Esophagus muscularis mucosa (tissue), 4 donors: ENCODE data around the gene DNAH6. TPM values are rescaled to one million over a fixed set of nuclear protein-coding genes. Genes with fewer than 3 reads are reported as not detected.

Experiments used
- DNase-seq: peaks from one replicate; pipeline ENCODE4 v3.0.0-alpha.2; 2017; ENCODE audit errors: extremely low spot score
- H3K27ac ChIP-seq, 4 donors: fragments of 200-600 bp; sonication (generic); replicated peaks in 1 of 4; 1 replicate in 3 of 4; 2 replicates in 1 of 4; pipeline ENCODE4 v1.5.1; 2016 to 2019; ENCODE audit warnings: mild to moderate bottlenecking in 1 of 4
- H3K27me3 ChIP-seq, 4 donors: fragments of 200-600 bp; sonication (generic); one replicate each; pipeline versions ENCODE4 v1.5.1 to v1.6.0; 2016 to 2019
- H3K36me3 ChIP-seq, 4 donors: fragments of 200-600 bp; sonication (generic); one replicate each; pipeline ENCODE4 v1.5.1; 2016 to 2019
- H3K4me1 ChIP-seq, 4 donors: fragments of 200-600 bp; sonication (generic); one replicate each; pipeline ENCODE4 v1.5.1; 2016 to 2019
- H3K4me3 ChIP-seq, 4 donors: fragments of 200-600 bp; sonication (generic); 1 replicate in 2 of 4; 2 replicates in 2 of 4; pipeline ENCODE4 v1.5.1; 2016 to 2019; ENCODE audit warnings: mild to moderate bottlenecking in 4 of 4, moderate library complexity in 1 of 4
- H3K9me3 ChIP-seq, 4 donors: fragments of 200-600 bp; sonication (generic); 1 replicate in 3 of 4; 2 replicates in 1 of 4; pipeline ENCODE4 v1.5.1; 2016 to 2019
- EP300 ChIP-seq: sonication (generic); formaldehyde crosslinking; IDR thresholded peaks from one replicate; pipeline ENCODE4 v1.6.1; 2017; ENCODE audit warnings: antibody characterized with exemption
- POLR2A ChIP-seq: fragments of 450-650 bp; IDR thresholded peaks from one replicate; pipeline ENCODE4 v1.6.1; 2017; ENCODE audit warnings: antibody characterized with exemption, moderate library complexity, mild to moderate bottlenecking, low read depth
- POLR2AphosphoS5 ChIP-seq, 2 donors: sonication (generic); formaldehyde crosslinking; IDR thresholded peaks; one replicate each; pipeline ENCODE4 v1.6.1; 2017; ENCODE audit warnings: antibody characterized with exemption in 2 of 2
- WGBS: methylation state at CpG from one replicate; pipeline ENCODE4 v1.1.5; 2018; 5-methylcytosine and 5-hydroxymethylcytosine counted together
- intact Hi-C: fragments of 100-400 bp; cut with DNase I; formaldehyde crosslinking; loops from one replicate; pipeline ENCODE4 v1.15.1; 2023
- total RNA-seq, 4 donors: library from RNA; depleted of rRNA; stranded (reverse); fragments of >200 nt; gene quantifications; one replicate each; pipeline versions ENCODE4 v1.1.0 to v1.2.1, GENCODE V29; 2016
- TF ChIP-seq, protein P1 (sequence below), 3 experiments: fragments of 200-600 bp in 2 of 3; fragments of 450-650 bp in 1 of 3; sonication (generic) in 2 of 3; IDR thresholded peaks; one replicate each; pipeline ENCODE4 v1.5.1; 2017 to 2019; ENCODE audit warnings: antibody characterized with exemption in 3 of 3, mild to moderate bottlenecking in 2 of 3, moderate library complexity in 1 of 3

DNAH6 gene
- total RNA-seq, 4 donors from 2014 or later = 0.11 to 0.42 (median 0.23) TPM

DNA sequence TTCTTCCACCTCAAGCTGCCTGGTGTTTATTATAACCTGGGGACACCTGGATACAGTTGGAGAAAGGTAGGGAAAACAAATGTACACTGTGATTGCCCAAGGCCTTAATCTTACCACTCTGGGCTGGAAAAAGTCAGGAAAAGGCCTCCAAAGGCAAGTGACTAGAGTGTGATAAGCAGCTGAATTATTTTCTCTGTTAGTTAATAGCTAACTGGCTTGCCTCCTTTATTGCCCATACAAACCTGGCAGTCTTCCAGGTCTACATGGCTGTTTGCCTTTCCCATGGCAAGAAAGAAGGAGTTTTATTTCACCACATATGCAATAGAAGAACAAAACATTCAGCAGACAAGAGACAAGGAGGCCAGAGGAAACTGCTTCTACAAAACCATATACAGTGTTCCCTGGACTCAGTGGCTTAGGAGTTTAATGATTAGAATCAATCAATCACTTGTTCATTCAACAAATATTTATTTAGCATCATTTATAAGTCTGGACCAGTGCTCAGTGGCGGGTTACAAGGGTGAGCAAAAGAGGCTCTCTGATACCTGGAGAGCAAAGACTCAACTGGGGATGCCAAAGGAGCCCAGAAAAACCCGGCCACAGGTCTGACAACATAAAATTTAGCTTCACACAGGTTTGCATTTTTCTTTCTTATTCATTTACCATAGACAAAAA is 29.7 kb upstream of the DNAH6 start:
- no peak overlapping the region for H3K27ac ChIP-seq
- intact Hi-C loops = no loop called here
- no peaks in the 10 kb centered on the region for H3K27me3 ChIP-seq
- H3K9me3 ChIP-seq = no peaks in the 10 kb centered on the region
- TF ChIP-seq EP300 (no peak), POLR2A (no peak), POLR2AphosphoS5 (IDR thresholded peaks at IDR 0.05) (no peak)
- TF ChIP-seq, protein P1, sequence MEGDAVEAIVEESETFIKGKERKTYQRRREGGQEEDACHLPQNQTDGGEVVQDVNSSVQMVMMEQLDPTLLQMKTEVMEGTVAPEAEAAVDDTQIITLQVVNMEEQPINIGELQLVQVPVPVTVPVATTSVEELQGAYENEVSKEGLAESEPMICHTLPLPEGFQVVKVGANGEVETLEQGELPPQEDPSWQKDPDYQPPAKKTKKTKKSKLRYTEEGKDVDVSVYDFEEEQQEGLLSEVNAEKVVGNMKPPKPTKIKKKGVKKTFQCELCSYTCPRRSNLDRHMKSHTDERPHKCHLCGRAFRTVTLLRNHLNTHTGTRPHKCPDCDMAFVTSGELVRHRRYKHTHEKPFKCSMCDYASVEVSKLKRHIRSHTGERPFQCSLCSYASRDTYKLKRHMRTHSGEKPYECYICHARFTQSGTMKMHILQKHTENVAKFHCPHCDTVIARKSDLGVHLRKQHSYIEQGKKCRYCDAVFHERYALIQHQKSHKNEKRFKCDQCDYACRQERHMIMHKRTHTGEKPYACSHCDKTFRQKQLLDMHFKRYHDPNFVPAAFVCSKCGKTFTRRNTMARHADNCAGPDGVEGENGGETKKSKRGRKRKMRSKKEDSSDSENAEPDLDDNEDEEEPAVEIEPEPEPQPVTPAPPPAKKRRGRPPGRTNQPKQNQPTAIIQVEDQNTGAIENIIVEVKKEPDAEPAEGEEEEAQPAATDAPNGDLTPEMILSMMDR (IDR thresholded peaks at IDR 0.05) = no peak
- DNase-seq = no peak
- WGBS = 88% methylated on average over 2 of the region's 2 CpGs
- no peaks in the 10 kb centered on the region for H3K36me3 ChIP-seq
- no peaks in the 10 kb centered on the region for H3K4me1 ChIP-seq
- no peak overlapping the region for H3K4me3 ChIP-seq

DNA sequence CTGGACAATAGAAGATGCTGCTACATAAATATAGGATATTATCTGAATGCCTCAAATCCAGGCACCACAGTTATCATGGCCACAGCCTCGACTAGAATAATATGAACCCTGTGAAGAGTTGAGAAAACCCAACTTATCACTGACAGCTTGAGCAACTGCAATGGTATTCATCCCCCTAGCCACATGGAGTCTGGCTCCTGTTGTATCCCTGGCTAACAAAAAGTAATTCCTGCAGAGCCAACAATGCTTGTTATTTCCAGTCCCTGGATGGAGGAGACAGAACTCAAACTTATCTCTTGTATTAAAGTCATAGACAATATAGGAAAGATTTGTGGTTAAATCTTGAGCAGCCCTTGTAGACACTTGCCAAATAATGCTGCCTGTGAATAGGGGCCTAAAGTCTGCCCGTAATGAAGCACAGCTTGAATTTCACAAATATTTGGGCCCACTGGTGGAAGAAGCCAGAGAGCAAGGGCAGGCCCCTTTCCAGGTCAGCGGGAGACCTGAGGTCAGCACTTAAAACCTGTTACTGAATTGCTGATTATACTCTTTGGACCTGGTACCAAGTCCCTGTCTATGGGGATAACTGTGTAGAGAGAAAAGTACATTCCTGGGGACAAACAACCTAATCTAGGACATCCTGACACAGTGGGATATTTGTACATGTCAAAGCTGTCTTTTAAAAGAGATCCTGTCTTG is 28.9 kb upstream of the DNAH6 start:
- H3K36me3 ChIP-seq = no peaks in the 10 kb centered on the region
- no peak overlapping the region for H3K27ac ChIP-seq
- no peak for DNase-seq
- TF ChIP-seq POLR2A (no peak), EP300 (no peak), POLR2AphosphoS5 (IDR thresholded peaks at IDR 0.05) (no peak)
- TF ChIP-seq, protein P1 (IDR thresholded peaks at IDR 0.05) = no peak
- H3K27me3 ChIP-seq = no peaks in the 10 kb centered on the region
- no peaks in the 10 kb centered on the region for H3K4me1 ChIP-seq
- 56% methylated on average over 3 of the region's 3 CpGs for WGBS
- no peaks in the 10 kb centered on the region for H3K9me3 ChIP-seq
- intact Hi-C loops = no loop called here
- no peak overlapping the region for H3K4me3 ChIP-seq

DNA sequence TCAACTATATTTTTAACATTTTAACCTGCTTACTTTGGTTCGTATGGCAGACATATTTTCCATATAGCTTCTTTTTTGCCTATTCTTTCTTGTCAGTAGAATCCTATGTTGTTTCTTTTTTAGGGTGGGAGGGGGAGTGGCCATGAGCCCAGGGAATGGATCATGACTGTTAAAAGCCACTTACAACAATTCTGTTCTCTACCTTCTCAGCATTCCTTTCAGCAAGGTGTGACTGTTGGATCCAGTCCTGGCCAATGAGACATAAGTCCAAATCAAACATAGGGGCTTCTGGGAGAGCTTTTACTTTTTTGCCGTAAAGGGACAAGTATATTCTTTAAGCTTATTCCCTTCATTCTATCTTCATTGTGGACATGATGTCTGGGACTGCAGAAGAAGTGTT is 25.0 kb upstream of the DNAH6 start:
- H3K4me3 ChIP-seq = no peak overlapping the region
- DNase-seq = no peak
- intact Hi-C loops = no loop called here
- peaks cover 0 to 4% (median 0%) of the 10 kb centered on the region in 4 donors for H3K4me1 ChIP-seq
- H3K9me3 ChIP-seq = no peaks in the 10 kb centered on the region
- H3K27me3 ChIP-seq = no peaks in the 10 kb centered on the region
- WGBS = 68% methylated on average over 2 of the region's 2 CpGs
- no peak overlapping the region for H3K27ac ChIP-seq
- H3K36me3 ChIP-seq = no peaks in the 10 kb centered on the region
- TF ChIP-seq EP300 (no peak), POLR2A (no peak), POLR2AphosphoS5 (IDR thresholded peaks at IDR 0.05) (no peak)
- TF ChIP-seq, protein P1 (IDR thresholded peaks at IDR 0.05) = no peak

DNA sequence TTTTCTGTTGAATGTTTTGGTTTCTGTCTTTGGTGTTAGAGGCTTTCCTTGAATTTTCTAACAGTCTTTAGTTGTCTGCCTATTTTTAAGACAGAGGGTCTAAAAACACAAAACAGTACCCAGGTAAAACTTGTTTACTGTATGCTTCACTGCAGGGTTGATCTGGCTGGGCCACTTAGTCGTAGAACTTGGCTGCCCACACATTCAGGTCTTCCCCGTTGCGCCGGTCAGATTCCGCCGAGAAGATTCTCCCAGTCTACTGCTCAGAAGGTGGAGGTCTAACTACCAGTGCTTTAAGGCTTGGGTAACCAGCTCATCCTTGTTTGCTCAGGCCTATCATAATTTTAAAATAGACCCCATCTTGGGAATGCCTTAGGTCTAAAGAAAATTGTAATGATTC is 24.6 kb upstream of the DNAH6 start:
- H3K9me3 ChIP-seq = no peaks in the 10 kb centered on the region
- no peak overlapping the region for H3K4me3 ChIP-seq
- H3K4me1 ChIP-seq = peaks cover 0 to 4% (median 0%) of the 10 kb centered on the region in 4 donors
- intact Hi-C loops = no loop called here
- TF ChIP-seq POLR2AphosphoS5 (IDR thresholded peaks at IDR 0.05) = no peak
- no peaks in the 10 kb centered on the region for H3K36me3 ChIP-seq
- H3K27ac ChIP-seq = no peak overlapping the region
- WGBS = 90% methylated on average over 6 of the region's 6 CpGs
- no peaks in the 10 kb centered on the region for H3K27me3 ChIP-seq
- DNase-seq = no peak

DNA sequence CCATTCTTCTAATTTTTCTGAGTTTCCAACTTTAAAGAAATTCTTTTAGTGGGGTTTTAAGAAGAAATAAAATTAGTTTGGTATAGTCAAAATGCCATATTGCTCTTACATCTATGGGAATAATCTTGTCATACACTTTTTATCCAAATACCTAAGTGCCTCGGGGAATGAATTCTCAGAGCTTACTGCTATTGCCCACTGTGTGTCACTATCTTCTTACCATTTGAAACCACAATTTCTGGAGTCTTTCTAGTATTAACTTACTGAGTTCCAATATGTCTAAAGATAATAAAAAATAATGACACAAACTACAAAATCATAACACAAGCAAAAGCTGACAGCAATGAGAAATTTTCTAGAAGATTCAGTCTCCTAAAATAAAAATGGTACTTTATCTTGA is 23.7 kb upstream of the DNAH6 start:
- TF ChIP-seq POLR2AphosphoS5 (IDR thresholded peaks at IDR 0.05) (no peak), POLR2A (no peak), EP300 (no peak)
- TF ChIP-seq, protein P1 (IDR thresholded peaks at IDR 0.05) = no peak
- H3K27me3 ChIP-seq = no peaks in the 10 kb centered on the region
- no peaks in the 10 kb centered on the region for H3K9me3 ChIP-seq
- intact Hi-C loops = no loop called here
- WGBS = 57% methylated on average over 1 of the region's 1 CpG
- peaks cover 0 to 4% (median 0%) of the 10 kb centered on the region in 4 donors for H3K4me1 ChIP-seq
- no peak for DNase-seq
- no peak overlapping the region for H3K27ac ChIP-seq
- H3K4me3 ChIP-seq = no peak overlapping the region
- no peaks in the 10 kb centered on the region for H3K36me3 ChIP-seq
